ENCODE results near the gene AMFR.

Gene AMFR

DNA sequence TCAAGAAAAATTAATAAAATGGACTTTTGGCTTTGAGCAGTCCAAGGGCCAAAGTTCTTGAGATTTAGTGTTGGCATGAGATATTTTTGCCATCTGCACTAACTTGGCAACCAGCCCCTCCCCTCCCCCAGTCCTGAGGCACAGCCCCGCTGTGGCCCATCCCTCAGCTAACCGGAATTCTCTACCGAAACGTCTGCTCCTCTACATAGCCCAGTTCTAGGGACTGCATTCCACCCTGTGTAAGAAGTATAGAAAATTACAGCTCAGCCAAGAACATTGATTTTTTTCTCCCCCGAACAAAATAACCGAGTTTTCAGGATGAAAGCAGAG is 97.5 kb downstream of the AMFR start:
- no peak for TF ChIP-seq ZFX (IDR thresholded peaks at IDR 0.05; ENCODE audit: borderline replicate concordance)
- TF ChIP-seq, protein P1, sequence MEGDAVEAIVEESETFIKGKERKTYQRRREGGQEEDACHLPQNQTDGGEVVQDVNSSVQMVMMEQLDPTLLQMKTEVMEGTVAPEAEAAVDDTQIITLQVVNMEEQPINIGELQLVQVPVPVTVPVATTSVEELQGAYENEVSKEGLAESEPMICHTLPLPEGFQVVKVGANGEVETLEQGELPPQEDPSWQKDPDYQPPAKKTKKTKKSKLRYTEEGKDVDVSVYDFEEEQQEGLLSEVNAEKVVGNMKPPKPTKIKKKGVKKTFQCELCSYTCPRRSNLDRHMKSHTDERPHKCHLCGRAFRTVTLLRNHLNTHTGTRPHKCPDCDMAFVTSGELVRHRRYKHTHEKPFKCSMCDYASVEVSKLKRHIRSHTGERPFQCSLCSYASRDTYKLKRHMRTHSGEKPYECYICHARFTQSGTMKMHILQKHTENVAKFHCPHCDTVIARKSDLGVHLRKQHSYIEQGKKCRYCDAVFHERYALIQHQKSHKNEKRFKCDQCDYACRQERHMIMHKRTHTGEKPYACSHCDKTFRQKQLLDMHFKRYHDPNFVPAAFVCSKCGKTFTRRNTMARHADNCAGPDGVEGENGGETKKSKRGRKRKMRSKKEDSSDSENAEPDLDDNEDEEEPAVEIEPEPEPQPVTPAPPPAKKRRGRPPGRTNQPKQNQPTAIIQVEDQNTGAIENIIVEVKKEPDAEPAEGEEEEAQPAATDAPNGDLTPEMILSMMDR (IDR thresholded peaks at IDR 0.05): no peak
- no peak overlapping the region for H3K27ac ChIP-seq

DNA sequence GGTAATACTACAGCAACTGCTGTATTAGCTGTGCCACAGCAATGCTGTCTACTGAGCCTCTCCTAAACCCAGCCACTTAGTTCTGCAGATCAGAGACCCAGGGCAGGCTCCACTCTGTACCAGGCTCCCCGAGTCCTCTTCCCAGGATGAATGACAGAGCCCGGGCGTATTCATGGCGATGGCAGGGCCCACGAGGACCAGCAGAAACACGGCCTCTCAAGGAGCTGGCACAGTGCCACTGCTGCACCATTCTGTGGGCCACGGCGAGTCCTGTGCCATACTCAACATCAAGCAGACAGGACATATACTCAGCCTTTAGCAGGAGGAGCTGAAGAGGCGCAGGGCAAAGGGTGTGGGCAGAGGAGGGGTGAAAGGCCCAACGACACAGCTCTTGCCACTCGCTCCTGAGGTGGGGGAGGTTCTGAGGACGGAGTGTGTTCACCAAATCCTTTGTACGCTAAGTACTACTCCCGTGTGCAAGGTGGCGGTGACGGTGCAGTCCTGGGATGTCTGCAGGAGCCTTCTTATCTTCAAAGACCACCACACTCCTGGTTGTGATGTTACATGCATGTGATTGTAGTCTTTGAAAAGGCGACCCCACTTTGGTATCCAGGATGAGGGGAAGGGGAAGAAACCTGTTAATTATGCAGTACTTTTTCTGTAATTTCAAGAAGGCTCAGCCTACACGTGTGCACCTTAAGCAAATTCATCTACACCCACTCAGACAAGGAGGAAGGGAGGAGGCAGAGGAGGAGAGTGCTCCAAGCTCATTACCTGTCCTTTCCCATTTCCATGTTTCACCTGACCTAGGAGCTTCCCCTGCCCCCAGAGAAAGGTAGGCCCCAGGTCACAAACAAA is 98.0 kb downstream of the AMFR start:
- TF ChIP-seq ZFX (IDR thresholded peaks at IDR 0.05; ENCODE audit: borderline replicate concordance): no peak
- TF ChIP-seq, protein P1 (IDR thresholded peaks at IDR 0.05): no peak
- no peak overlapping the region for H3K27ac ChIP-seq

DNA sequence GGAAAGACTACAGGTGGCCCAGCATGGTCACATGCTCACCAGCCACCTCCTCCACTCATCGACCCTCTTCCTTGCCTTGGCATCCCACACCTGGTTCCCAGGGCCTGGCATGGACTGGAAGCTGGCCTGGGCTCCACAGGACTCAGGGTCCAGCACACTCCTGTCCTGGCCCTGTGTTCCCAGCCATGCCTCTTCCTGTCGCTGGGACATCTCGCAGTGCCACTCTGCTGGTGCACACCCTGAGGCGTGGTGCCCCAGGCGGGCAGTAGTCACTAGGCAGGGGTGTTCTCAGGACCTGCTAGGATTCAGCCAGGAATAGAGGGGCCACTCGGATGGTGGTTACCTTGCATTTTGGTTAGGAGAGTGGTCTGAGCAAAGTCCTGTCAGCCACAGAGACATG is 99.4 kb downstream of the AMFR start:
- H3K27ac ChIP-seq: no peak overlapping the region
- no peak for TF ChIP-seq ZFX (IDR thresholded peaks at IDR 0.05; ENCODE audit: borderline replicate concordance)
- TF ChIP-seq, protein P1 (IDR thresholded peaks at IDR 0.05): no peak

DNA sequence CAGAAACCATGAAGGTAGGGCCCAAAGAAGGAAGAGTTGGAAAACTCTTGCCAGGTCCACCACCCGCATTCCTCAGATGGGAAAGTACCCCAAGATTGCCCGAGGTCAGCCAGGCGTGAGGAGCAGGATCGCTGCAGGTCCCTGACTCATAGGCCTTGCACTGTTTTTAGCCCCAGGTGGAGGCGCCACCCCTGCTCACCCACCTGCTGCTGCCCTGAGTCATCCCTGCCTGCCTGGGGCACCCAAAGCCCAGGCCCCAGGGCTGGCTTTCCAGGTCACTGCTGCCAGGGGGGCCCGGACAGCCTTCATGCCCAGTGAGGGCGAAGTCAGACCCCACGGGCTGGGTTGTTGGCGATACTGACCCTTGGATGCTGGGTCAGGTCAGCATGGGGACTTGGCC is 100.9 kb downstream of the AMFR start:
- H3K27ac ChIP-seq: no peak overlapping the region
- TF ChIP-seq, protein P1 (IDR thresholded peaks at IDR 0.05): no peak
- no peak for TF ChIP-seq ZFX (IDR thresholded peaks at IDR 0.05; ENCODE audit: borderline replicate concordance)

DNA sequence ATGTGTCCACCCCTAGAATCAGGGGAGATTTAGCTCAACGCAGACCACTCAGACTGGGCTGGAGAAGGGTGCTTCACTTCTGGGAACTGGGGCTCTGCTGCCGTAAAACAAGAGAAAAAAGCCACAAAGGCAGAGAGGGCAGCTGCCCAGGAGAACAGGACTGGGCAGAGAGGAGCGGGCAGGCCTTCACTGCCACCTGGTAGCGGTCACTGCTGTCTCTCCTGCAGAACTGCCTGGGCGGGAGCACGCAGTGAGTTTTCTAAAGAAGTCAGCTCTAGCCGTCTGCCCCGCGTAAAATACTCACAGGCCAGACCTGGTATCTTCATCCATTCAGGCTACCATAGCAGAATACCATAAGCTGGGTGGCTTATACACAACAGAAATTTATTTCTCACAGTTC is 103.8 kb downstream of the AMFR start:
- no peak overlapping the region for H3K27ac ChIP-seq
- TF ChIP-seq ZFX (IDR thresholded peaks at IDR 0.05; ENCODE audit: borderline replicate concordance): no peak
- TF ChIP-seq, protein P1 (IDR thresholded peaks at IDR 0.05): no peak

DNA sequence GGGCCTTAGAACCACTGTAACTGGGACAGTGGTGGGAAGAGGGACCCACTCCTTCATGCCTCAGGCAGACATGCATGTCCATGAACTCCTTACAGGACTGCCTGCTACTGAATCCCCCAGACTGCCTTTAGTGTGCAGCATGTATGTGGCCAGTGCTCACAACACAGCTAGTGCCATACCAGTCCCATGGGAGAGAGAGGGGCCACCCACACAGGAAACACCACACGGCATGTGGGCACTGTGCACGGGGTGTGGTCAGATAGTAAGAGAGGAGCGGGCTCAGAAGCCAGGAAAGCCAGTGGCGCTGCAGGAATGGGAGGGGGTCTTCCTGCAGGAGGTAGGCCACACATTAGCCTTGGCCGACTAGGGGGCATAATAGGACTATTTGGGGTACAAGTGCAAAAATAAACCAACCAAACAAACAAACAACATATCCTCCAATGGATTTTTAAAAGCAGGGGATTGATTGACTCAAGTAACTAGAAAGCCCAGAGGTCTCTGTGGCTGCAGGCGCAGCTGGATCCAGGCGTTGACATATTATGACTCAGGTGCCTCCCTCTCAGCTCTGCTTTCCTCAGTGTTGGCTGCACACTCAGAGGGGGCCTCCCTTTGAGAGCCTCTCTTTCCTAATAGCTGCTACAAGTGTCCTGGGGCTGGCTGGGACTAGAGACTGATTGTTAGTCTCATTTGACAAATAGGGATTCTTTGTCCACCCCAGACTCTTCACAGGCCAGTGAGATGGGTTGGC is 104.4 kb downstream of the AMFR start:
- no peak overlapping the region for H3K27ac ChIP-seq
- TF ChIP-seq, protein P1 (IDR thresholded peaks at IDR 0.05): no peak
- TF ChIP-seq ZFX (IDR thresholded peaks at IDR 0.05; ENCODE audit: borderline replicate concordance): no peak

DNA sequence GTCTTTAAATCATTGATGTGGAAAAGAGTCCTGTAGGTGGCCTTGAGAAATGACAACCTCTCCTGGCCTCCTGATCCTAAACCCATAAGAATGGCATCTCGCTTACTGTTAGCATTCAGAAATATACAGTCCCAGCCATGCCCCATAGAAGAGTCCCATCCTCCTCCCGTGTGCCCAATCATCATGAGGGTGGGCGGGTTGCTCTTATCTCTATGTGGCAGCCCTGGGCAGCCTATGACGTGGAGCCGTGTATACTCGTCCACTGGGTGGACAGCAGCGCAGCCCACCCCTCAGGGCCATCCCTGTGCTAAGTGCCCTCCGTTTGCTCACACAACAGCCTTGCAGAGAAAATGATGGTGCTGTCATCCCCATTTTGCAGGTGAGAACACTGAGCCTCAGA is 105.3 kb downstream of the AMFR start:
- TF ChIP-seq ZFX (IDR thresholded peaks at IDR 0.05; ENCODE audit: borderline replicate concordance): no peak
- TF ChIP-seq, protein P1 (IDR thresholded peaks at IDR 0.05): no peak
- no peak overlapping the region for H3K27ac ChIP-seq

Data from 22Rv1 (cell line).